ENCODE measurements around the gene RAB38. TPM values are rescaled to one million over a fixed set of nuclear protein-coding genes. Genes with fewer than 3 reads are reported as not detected.

The RAB38 gene
- total and polyA plus RNA-seq, 2 donors (not counting 1 experiment from before 2014, with no cell fraction given) = 1.9 to 10.1 TPM

DNA sequence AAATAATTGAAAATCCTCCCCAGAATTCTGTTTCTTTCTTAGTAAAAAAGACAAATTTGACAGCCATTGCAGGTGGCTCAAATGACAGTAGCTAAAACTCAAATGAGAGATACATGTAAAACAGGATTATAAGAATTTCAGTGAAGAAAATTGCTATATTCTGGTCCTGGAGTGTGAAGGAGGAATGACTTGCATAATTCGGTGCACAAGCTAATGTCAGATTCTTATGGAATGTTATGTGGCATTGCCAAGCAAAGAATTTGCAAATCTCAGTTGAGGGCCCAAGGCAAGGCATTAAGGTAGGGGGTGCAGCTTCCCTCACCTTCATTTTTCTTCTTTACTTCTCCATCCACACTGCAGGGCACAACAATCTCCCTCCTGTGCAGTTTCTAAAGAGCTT lies 35.4 kb downstream of the RAB38 start:
- Histone ChIP-seq H2AFZ (ENCODE audit: low read length) (no peak overlapping the region), H3K9me3 (ENCODE audit: control insufficient read depth, insufficient read depth, low read depth, low read length) (no peaks in the 10 kb centered on the region), H3K4me1 (ENCODE audit: control insufficient read depth, extremely low read depth, insufficient read depth, low read length) (no peaks in the 10 kb centered on the region), H3K27ac (ENCODE audit: insufficient read depth, low read length) (no peak overlapping the region), H3K36me3 (ENCODE audit: control insufficient read depth, insufficient read depth, low read length) (no peaks in the 10 kb centered on the region), H3K27me3 (ENCODE audit: control insufficient read depth, insufficient read depth, low read length) (no peaks in the 10 kb centered on the region), H3K79me2 (ENCODE audit: control insufficient read depth, insufficient read depth, low read length) (no peaks in the 10 kb centered on the region), H4K20me1 (ENCODE audit: control insufficient read depth, extremely low read depth, insufficient read depth, low read length) (no peaks in the 10 kb centered on the region), H3K4me2 (ENCODE audit: extremely low read depth, insufficient read depth, low read length) (no peak overlapping the region), H3K4me3 (replicated peaks in 1 of 4; ENCODE audit: control extremely low read depth in 1 of 4, insufficient read depth in 1 of 4, low read depth in 3 of 4, low read length in 4 of 4) (no peak overlapping the region), H3K9ac (ENCODE audit: insufficient read depth, low read length) (no peak overlapping the region)
- TF ChIP-seq, protein P1, sequence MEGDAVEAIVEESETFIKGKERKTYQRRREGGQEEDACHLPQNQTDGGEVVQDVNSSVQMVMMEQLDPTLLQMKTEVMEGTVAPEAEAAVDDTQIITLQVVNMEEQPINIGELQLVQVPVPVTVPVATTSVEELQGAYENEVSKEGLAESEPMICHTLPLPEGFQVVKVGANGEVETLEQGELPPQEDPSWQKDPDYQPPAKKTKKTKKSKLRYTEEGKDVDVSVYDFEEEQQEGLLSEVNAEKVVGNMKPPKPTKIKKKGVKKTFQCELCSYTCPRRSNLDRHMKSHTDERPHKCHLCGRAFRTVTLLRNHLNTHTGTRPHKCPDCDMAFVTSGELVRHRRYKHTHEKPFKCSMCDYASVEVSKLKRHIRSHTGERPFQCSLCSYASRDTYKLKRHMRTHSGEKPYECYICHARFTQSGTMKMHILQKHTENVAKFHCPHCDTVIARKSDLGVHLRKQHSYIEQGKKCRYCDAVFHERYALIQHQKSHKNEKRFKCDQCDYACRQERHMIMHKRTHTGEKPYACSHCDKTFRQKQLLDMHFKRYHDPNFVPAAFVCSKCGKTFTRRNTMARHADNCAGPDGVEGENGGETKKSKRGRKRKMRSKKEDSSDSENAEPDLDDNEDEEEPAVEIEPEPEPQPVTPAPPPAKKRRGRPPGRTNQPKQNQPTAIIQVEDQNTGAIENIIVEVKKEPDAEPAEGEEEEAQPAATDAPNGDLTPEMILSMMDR (conservative IDR thresholded peaks at IDR 0.05 in 1 of 2, IDR thresholded peaks at IDR 0.05 in 1 of 2; ENCODE audit: low read depth in 1 of 2, low read length in 2 of 2) = no peak
- TF ChIP-seq EZH2 (IDR thresholded peaks at IDR 0.05; ENCODE audit: low read length, missing control alignments) = no peak
- no peak for DNase-seq (ENCODE audit: low read depth in 2 of 2)

DNA sequence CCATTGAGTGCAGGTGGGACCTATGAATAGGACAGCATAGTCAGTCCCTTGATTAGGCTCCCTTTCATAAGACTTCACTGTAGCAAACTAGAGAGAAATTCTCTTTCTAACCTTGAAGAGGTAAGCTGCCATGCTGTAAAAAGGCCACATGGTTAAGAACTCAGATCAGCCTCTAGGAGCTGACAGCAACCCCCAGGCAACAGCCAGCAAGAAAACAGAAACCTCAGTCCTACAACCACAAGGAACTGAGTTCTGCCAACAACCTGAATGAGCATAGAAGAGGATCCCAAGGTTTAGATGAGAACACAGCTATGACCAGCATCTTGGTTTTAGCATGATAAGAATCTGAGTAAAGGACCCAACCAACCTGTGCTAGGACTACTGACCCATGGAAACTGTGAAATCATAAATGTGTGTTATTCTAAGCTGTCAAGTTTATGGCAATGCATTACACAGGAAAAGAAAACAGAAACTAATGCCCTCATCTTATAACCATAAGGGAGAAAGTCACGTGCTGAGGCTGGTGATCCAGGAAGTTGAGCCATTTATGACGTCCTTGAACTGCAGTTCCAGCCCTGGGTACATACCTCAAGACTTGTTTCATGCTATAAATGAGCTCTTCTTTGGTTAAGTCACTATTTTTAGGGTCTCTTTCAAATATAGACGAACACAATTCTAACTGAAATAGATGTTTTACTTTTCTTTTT lies 43.3 kb downstream of the RAB38 start:
- no peaks in the 10 kb centered on the region for H3K36me3 ChIP-seq (ENCODE audit: control insufficient read depth, insufficient read depth, low read length)
- DNase-seq (ENCODE audit: low read depth in 2 of 2) = no peak
- no peaks in the 10 kb centered on the region for H4K20me1 ChIP-seq (ENCODE audit: control insufficient read depth, extremely low read depth, insufficient read depth, low read length)
- H3K27ac ChIP-seq (ENCODE audit: insufficient read depth, low read length) = no peak overlapping the region
- no peak overlapping the region for H2AFZ ChIP-seq (ENCODE audit: low read length)
- H3K4me2 ChIP-seq (ENCODE audit: extremely low read depth, insufficient read depth, low read length) = no peak overlapping the region
- no peak for TF ChIP-seq EZH2 (IDR thresholded peaks at IDR 0.05; ENCODE audit: low read length, missing control alignments)
- TF ChIP-seq, protein P1 (conservative IDR thresholded peaks at IDR 0.05 in 1 of 2, IDR thresholded peaks at IDR 0.05 in 1 of 2; ENCODE audit: low read depth in 1 of 2, low read length in 2 of 2) = no peak
- H3K4me1 ChIP-seq (ENCODE audit: control insufficient read depth, extremely low read depth, insufficient read depth, low read length) = no peaks in the 10 kb centered on the region
- H3K9ac ChIP-seq (ENCODE audit: insufficient read depth, low read length) = no peak overlapping the region
- no peaks in the 10 kb centered on the region for H3K27me3 ChIP-seq (ENCODE audit: control insufficient read depth, insufficient read depth, low read length)
- no peaks in the 10 kb centered on the region for H3K9me3 ChIP-seq (ENCODE audit: control insufficient read depth, insufficient read depth, low read depth, low read length)
- no peaks in the 10 kb centered on the region for H3K79me2 ChIP-seq (ENCODE audit: control insufficient read depth, insufficient read depth, low read length)
- H3K4me3 ChIP-seq (replicated peaks in 1 of 4; ENCODE audit: control extremely low read depth in 1 of 4, insufficient read depth in 1 of 4, low read depth in 3 of 4, low read length in 4 of 4) = no peak overlapping the region

DNA sequence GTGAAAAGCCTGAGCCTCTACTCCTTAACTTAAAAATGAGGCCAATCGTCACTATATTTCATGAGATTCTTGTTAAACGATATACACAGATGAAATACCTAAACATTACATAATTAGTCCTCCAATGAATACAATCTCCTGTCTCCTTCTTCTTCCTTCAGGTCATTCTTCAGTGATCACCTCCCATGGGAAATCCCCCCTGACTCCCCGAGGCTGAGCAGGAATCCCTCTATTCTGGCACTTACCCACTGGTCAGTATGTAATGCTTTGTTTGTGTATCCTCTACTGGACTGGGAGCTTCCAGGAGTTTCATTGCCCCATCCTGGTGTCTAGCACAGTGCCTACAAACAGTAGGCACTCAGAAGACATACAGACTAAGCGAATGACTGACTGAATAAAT lies 52.3 kb downstream of the RAB38 start:
- no peak overlapping the region for H3K9ac ChIP-seq (ENCODE audit: insufficient read depth, low read length)
- H4K20me1 ChIP-seq (ENCODE audit: control insufficient read depth, extremely low read depth, insufficient read depth, low read length) = no peaks in the 10 kb centered on the region
- no peak overlapping the region for H3K4me2 ChIP-seq (ENCODE audit: extremely low read depth, insufficient read depth, low read length)
- H3K4me1 ChIP-seq (ENCODE audit: control insufficient read depth, extremely low read depth, insufficient read depth, low read length) = no peaks in the 10 kb centered on the region
- TF ChIP-seq, protein P1 (conservative IDR thresholded peaks at IDR 0.05 in 1 of 2, IDR thresholded peaks at IDR 0.05 in 1 of 2; ENCODE audit: low read depth in 1 of 2, low read length in 2 of 2) = no peak
- TF ChIP-seq EZH2 (IDR thresholded peaks at IDR 0.05; ENCODE audit: low read length, missing control alignments) = no peak
- H3K27ac ChIP-seq (ENCODE audit: insufficient read depth, low read length) = no peak overlapping the region
- H3K79me2 ChIP-seq (ENCODE audit: control insufficient read depth, insufficient read depth, low read length) = no peaks in the 10 kb centered on the region
- no peaks in the 10 kb centered on the region for H3K27me3 ChIP-seq (ENCODE audit: control insufficient read depth, insufficient read depth, low read length)
- no peak for DNase-seq (ENCODE audit: low read depth in 2 of 2)
- no peak overlapping the region for H3K4me3 ChIP-seq (replicated peaks in 1 of 4; ENCODE audit: control extremely low read depth in 1 of 4, insufficient read depth in 1 of 4, low read depth in 3 of 4, low read length in 4 of 4)
- H2AFZ ChIP-seq (ENCODE audit: low read length) = no peak overlapping the region
- H3K36me3 ChIP-seq (ENCODE audit: control insufficient read depth, insufficient read depth, low read length) = no peaks in the 10 kb centered on the region
- H3K9me3 ChIP-seq (ENCODE audit: control insufficient read depth, insufficient read depth, low read depth, low read length) = no peaks in the 10 kb centered on the region

All from fibroblast of lung (primary cell).